HG03342 (cell line): Measurements from ENCODE around the gene TRHDE.
A peak's percentile ranks its signal among the peaks of the same experiment; 100 is the strongest.
"Not testable (repeated sequence)": the region's sequence is repeated elsewhere in the genome, so short reads cannot be mapped to it uniquely, and the experiment has no call there.

Experiments
- ATAC-seq: cut with Tn5 transposase; IDR thresholded peaks from one replicate; pipeline ENCODE4 v1.9.1; 2021; ENCODE audit warnings: mild to moderate bottlenecking, moderate library complexity; ENCODE audit not compliant: unreplicated experiment

The TRHDE gene

GRCh38 chr12:72499244-72499643 lies 227.1 kb downstream of the TRHDE start:
- no peak for ATAC-seq

- ATAC-seq = no peak
These were observed 230.4 kb downstream of the TRHDE start for GRCh38 chr12:72502546-72502945.

- no peak for ATAC-seq
These were observed 233.1 kb downstream of the TRHDE start for GRCh38 chr12:72505227-72505626.

- no peak for ATAC-seq
These were observed 237.7 kb downstream of the TRHDE start for GRCh38 chr12:72509891-72510290.

- ATAC-seq = no peak
These were observed 238.6 kb downstream of the TRHDE start for GRCh38 chr12:72510772-72511171.

- no peak for ATAC-seq
These were observed 239.3 kb downstream of the TRHDE start for GRCh38 chr12:72511498-72511897.

GRCh38 chr12:72511906-72512305 lies 239.7 kb downstream of the TRHDE start:
- ATAC-seq = no peak

- ATAC-seq = not testable (repeated sequence)
These were observed 248.0 kb downstream of the TRHDE start for GRCh38 chr12:72520044-72520678.

GRCh38 chr12:72521326-72521725 lies 249.2 kb downstream of the TRHDE start:
- ATAC-seq = no peak

GRCh38 chr12:72522411-72522810 lies 250.2 kb downstream of the TRHDE start:
- no peak for ATAC-seq

- ATAC-seq = no peak
These were observed 251.6 kb downstream of the TRHDE start for GRCh38 chr12:72523754-72524153.

GRCh38 chr12:72535212-72535990 lies 263.2 kb downstream of the TRHDE start:
- ATAC-seq = no peak

GRCh38 chr12:72540811-72541210 lies 268.6 kb downstream of the TRHDE start:
- no peak for ATAC-seq

- no peak for ATAC-seq
These were observed 271.8 kb downstream of the TRHDE start for GRCh38 chr12:72543777-72544467.

- ATAC-seq = no peak
These were observed 273.9 kb downstream of the TRHDE start for GRCh38 chr12:72546106-72546505.

- no peak for ATAC-seq
These were observed 275.4 kb downstream of the TRHDE start for GRCh38 chr12:72547573-72547972.

- no peak for ATAC-seq
These were observed 277.0 kb downstream of the TRHDE start for GRCh38 chr12:72549184-72549583.

- ATAC-seq = no peak
These were observed 288.0 kb downstream of the TRHDE start for GRCh38 chr12:72560003-72560769.

GRCh38 chr12:72570601-72571000 lies 298.4 kb downstream of the TRHDE start:
- ATAC-seq = peak; percentile 64

GRCh38 chr12:72574138-72574537 lies 302.0 kb downstream of the TRHDE start:
- no peak for ATAC-seq

- ATAC-seq = no peak
These were observed 306.2 kb downstream of the TRHDE start for GRCh38 chr12:72578327-72578726.
